Esophagus muscularis mucosa (tissue), 4 donors: ENCODE results near the gene IMP4. TPM values are rescaled to one million over a fixed set of nuclear protein-coding genes. Genes with fewer than 3 reads are reported as not detected.

Experiments used
- DNase-seq: peaks from one replicate; pipeline ENCODE4 v3.0.0-alpha.2; 2017; ENCODE audit errors: extremely low spot score
- H3K27ac ChIP-seq, 4 donors: fragments of 200-600 bp; sonication (generic); replicated peaks in 1 of 4; 1 replicate in 3 of 4; 2 replicates in 1 of 4; pipeline ENCODE4 v1.5.1; 2016 to 2019; ENCODE audit warnings: mild to moderate bottlenecking in 1 of 4
- H3K27me3 ChIP-seq, 4 donors: fragments of 200-600 bp; sonication (generic); one replicate each; pipeline versions ENCODE4 v1.5.1 to v1.6.0; 2016 to 2019
- H3K36me3 ChIP-seq, 4 donors: fragments of 200-600 bp; sonication (generic); one replicate each; pipeline ENCODE4 v1.5.1; 2016 to 2019
- H3K4me1 ChIP-seq, 4 donors: fragments of 200-600 bp; sonication (generic); one replicate each; pipeline ENCODE4 v1.5.1; 2016 to 2019
- H3K4me3 ChIP-seq, 4 donors: fragments of 200-600 bp; sonication (generic); 1 replicate in 2 of 4; 2 replicates in 2 of 4; pipeline ENCODE4 v1.5.1; 2016 to 2019; ENCODE audit warnings: mild to moderate bottlenecking in 4 of 4, moderate library complexity in 1 of 4
- H3K9me3 ChIP-seq, 4 donors: fragments of 200-600 bp; sonication (generic); 1 replicate in 3 of 4; 2 replicates in 1 of 4; pipeline ENCODE4 v1.5.1; 2016 to 2019
- CTCF ChIP-seq, 3 experiments: fragments of 200-600 bp in 2 of 3; fragments of 450-650 bp in 1 of 3; sonication (generic) in 2 of 3; IDR thresholded peaks; one replicate each; pipeline ENCODE4 v1.5.1; 2017 to 2019; ENCODE audit warnings: antibody characterized with exemption in 3 of 3, mild to moderate bottlenecking in 2 of 3, moderate library complexity in 1 of 3
- EP300 ChIP-seq: sonication (generic); formaldehyde crosslinking; IDR thresholded peaks from one replicate; pipeline ENCODE4 v1.6.1; 2017; ENCODE audit warnings: antibody characterized with exemption
- POLR2A ChIP-seq: fragments of 450-650 bp; IDR thresholded peaks from one replicate; pipeline ENCODE4 v1.6.1; 2017; ENCODE audit warnings: antibody characterized with exemption, moderate library complexity, mild to moderate bottlenecking, low read depth
- POLR2AphosphoS5 ChIP-seq, 2 donors: sonication (generic); formaldehyde crosslinking; IDR thresholded peaks; one replicate each; pipeline ENCODE4 v1.6.1; 2017; ENCODE audit warnings: antibody characterized with exemption in 2 of 2
- WGBS: methylation state at CpG from one replicate; pipeline ENCODE4 v1.1.5; 2018; 5-methylcytosine and 5-hydroxymethylcytosine counted together
- intact Hi-C: fragments of 100-400 bp; cut with DNase I; formaldehyde crosslinking; loops from one replicate; pipeline ENCODE4 v1.15.1; 2023
- small RNA-seq, 3 donors: library from RNA; depleted of rRNA; stranded (forward); fragments of <200 nt; gene quantifications; one replicate each; pipeline ENCODE3, GENCODE V24; 2016
- total RNA-seq, 4 donors: library from RNA; depleted of rRNA; stranded (reverse); fragments of >200 nt; gene quantifications; one replicate each; pipeline versions ENCODE4 v1.1.0 to v1.2.1, GENCODE V29; 2016

The IMP4 gene
- total RNA-seq, 4 donors from 2014 or later, result 94.7 to 139 (median 114) TPM

- WGBS, result 92% methylated on average over 7 of the region's 7 CpGs
- intact Hi-C loops, result no loop called here
Measured at GRCh38 chr2:130393318-130393910, 50.7 kb downstream of the IMP4 start.

More at GRCh38 chr2:130393318-130393910, 50.7 kb downstream of the IMP4 start:
- Histone ChIP-seq H3K9me3 (no peaks in the 10 kb centered on the region), H3K36me3 (no peaks in the 10 kb centered on the region), H3K4me1 (peaks cover 17 to 26% (median 21%) of the 10 kb centered on the region in 4 donors), H3K27ac (no peak overlapping the region), H3K27me3 (no peaks in the 10 kb centered on the region), H3K4me3 (no peak overlapping the region)
- peak; percentile 62 for DNase-seq
- TF ChIP-seq EP300 (no peak), POLR2A (no peak), CTCF (IDR thresholded peaks at IDR 0.05) (no peak), POLR2AphosphoS5 (IDR thresholded peaks at IDR 0.05) (no peak)

Small RNA genes lying within 50 kb of the gene (small RNA-seq; reads per million reads assigned to genes)
- gene AC132479.1, result 0 reads per million in 3 donors

Other genes starting within 250 kb of the IMP4 start
- not detected for gene POTEF, start 213.7 kb upstream of the IMP4 start, total RNA-seq
- gene CCDC74B, start 197.8 kb upstream of the IMP4 start, total RNA-seq, result 1 to 10 TPM; 2.8 to 5.0 (median 4.2) TPM
- gene SMPD4, start 161.3 kb upstream of the IMP4 start, total RNA-seq, result 10 to 100 TPM; 27.3 to 46.3 (median 36.9) TPM
- 100 to 1,000 TPM; 145 to 282 (median 196) TPM for gene MZT2B, start 160.6 kb upstream of the IMP4 start, total RNA-seq
- gene TUBA3E, start 144.5 kb upstream of the IMP4 start, total RNA-seq, result not detected
- 10 to 100 TPM; 36.6 to 60.2 (median 50.3) TPM for gene PTPN18, start 13.2 kb downstream of the IMP4 start, total RNA-seq
- gene POTEI, start 166.4 kb downstream of the IMP4 start, total RNA-seq, result not detected
- not detected for gene CFC1B, start 178.3 kb downstream of the IMP4 start, total RNA-seq